ENCODE data around the gene KCNE3. TPM values are rescaled to one million over a fixed set of nuclear protein-coding genes. Genes with fewer than 3 reads are reported as not detected.

KCNE3 gene
- polyA plus RNA-seq, 1 donor (not counting 4 experiments of a cell fraction or from before 2014, with no cell fraction given), result not detected

- Histone ChIP-seq H3K9me3 (ENCODE audit: control insufficient read depth, low read depth, low read length) (no peaks in the 10 kb centered on the region), H3K36me3 (ENCODE audit: control insufficient read depth in 2 of 2, extremely low read depth in 1 of 2, insufficient read depth in 2 of 2, low read length in 2 of 2) (no peaks in the 10 kb centered on the region), H3K9me1 (ENCODE audit: control insufficient read depth, extremely low read depth, insufficient read depth, low read length) (no peaks in the 10 kb centered on the region), H3K4me2 (ENCODE audit: control insufficient read depth, extremely low read depth, insufficient read depth, low read depth, low read length) (peak overlapping the region; percentile 2), H3K9ac (ENCODE audit: control insufficient read depth, extremely low read depth, insufficient read depth, low read length) (no peak overlapping the region), H2AFZ (ENCODE audit: control insufficient read depth, low read length) (no peak overlapping the region), H4K20me1 (ENCODE audit: control insufficient read depth, extremely low read depth, insufficient read depth, low read length) (no peaks in the 10 kb centered on the region), H3K27me3 (ENCODE audit: control insufficient read depth, extremely low read depth, insufficient read depth, low read length) (no peaks in the 10 kb centered on the region), H3K79me2 (ENCODE audit: control insufficient read depth, insufficient read depth, low read length) (no peaks in the 10 kb centered on the region), H3K27ac (ENCODE audit: control insufficient read depth, insufficient read depth, low read length) (no peak overlapping the region), H3K4me3 (ENCODE audit: control insufficient read depth in 2 of 3, extremely low read depth in 1 of 3, insufficient read depth in 2 of 3, low read depth in 1 of 3, low read length in 3 of 3) (no peak overlapping the region), H3K4me1 (ENCODE audit: control insufficient read depth, extremely low read depth, insufficient read depth, low read length) (peaks cover 9% of the 10 kb centered on the region)
- dilution Hi-C loops (cut with MboI; ENCODE audit: extremely low pct_ligation_motif_present, low sequenced_read_pairs), result loop anchor here (5.0 kb wide), 1 partner anchor 55 kb away; no protein-coding TSS in a partner anchor
- FAIRE-seq, result no peak
- no peak for TF ChIP-seq EZH2 (IDR thresholded peaks at IDR 0.05; ENCODE audit: low read length)
- no peak for TF ChIP-seq CTCF (optimal IDR thresholded peaks at IDR 0.05 in 1 of 3, IDR thresholded peaks at IDR 0.05 in 1 of 3, conservative IDR thresholded peaks at IDR 0.05 in 1 of 3; ENCODE audit: extremely low read depth in 1 of 3, insufficient read depth in 2 of 3, low read length in 3 of 3)
- no peak for DNase-seq (ENCODE audit: low read depth, low spot score)
Observed at GRCh38 chr11:74492084-74492483, 24.7 kb upstream of the KCNE3 start.

GRCh38 chr11:74490941-74491340 is 23.6 kb upstream of the KCNE3 start:
- TF ChIP-seq EZH2 (IDR thresholded peaks at IDR 0.05; ENCODE audit: low read length) (no peak), CTCF (optimal IDR thresholded peaks at IDR 0.05 in 1 of 3, IDR thresholded peaks at IDR 0.05 in 1 of 3, conservative IDR thresholded peaks at IDR 0.05 in 1 of 3; ENCODE audit: extremely low read depth in 1 of 3, insufficient read depth in 2 of 3, low read length in 3 of 3) (no peak)
- no peaks in the 10 kb centered on the region for H4K20me1 ChIP-seq (ENCODE audit: control insufficient read depth, extremely low read depth, insufficient read depth, low read length)

More at GRCh38 chr11:74490941-74491340, 23.6 kb upstream of the KCNE3 start:
- Histone ChIP-seq H3K36me3 (ENCODE audit: control insufficient read depth in 2 of 2, extremely low read depth in 1 of 2, insufficient read depth in 2 of 2, low read length in 2 of 2) (no peaks in the 10 kb centered on the region), H3K9me1 (ENCODE audit: control insufficient read depth, extremely low read depth, insufficient read depth, low read length) (no peaks in the 10 kb centered on the region), H3K27ac (ENCODE audit: control insufficient read depth, insufficient read depth, low read length) (no peak overlapping the region), H3K27me3 (ENCODE audit: control insufficient read depth, extremely low read depth, insufficient read depth, low read length) (no peaks in the 10 kb centered on the region), H3K9me3 (ENCODE audit: control insufficient read depth, low read depth, low read length) (no peaks in the 10 kb centered on the region), H3K4me1 (ENCODE audit: control insufficient read depth, extremely low read depth, insufficient read depth, low read length) (peaks cover 9% of the 10 kb centered on the region), H3K9ac (ENCODE audit: control insufficient read depth, extremely low read depth, insufficient read depth, low read length) (no peak overlapping the region), H3K4me3 (ENCODE audit: control insufficient read depth in 2 of 3, extremely low read depth in 1 of 3, insufficient read depth in 2 of 3, low read depth in 1 of 3, low read length in 3 of 3) (no peak overlapping the region), H2AFZ (ENCODE audit: control insufficient read depth, low read length) (no peak overlapping the region), H3K4me2 (ENCODE audit: control insufficient read depth, extremely low read depth, insufficient read depth, low read depth, low read length) (no peak overlapping the region), H3K79me2 (ENCODE audit: control insufficient read depth, insufficient read depth, low read length) (no peaks in the 10 kb centered on the region)
- dilution Hi-C loops (cut with MboI; ENCODE audit: extremely low pct_ligation_motif_present, low sequenced_read_pairs), result loop anchor here (5.0 kb wide), 1 partner anchor 56 kb away; no protein-coding TSS in a partner anchor
- DNase-seq (ENCODE audit: low read depth, low spot score) (no peak), FAIRE-seq (no peak)

All from keratinocyte (primary cell).